T47D (cell line): ENCODE data around the gene ATG2A.

Experiments
- DNase-seq, 2 experiments: peaks; one replicate each; pipeline versions ENCODE4 v3.0.0 to v3.0.0-alpha.2; 2011 to 2012; ENCODE audit warnings: low read depth in 1 of 2, low spot score in 1 of 2
- JUND ChIP-seq: IDR thresholded peaks from 2 replicates; pipeline ENCODE4 v1.6.1; 2012; ENCODE audit warnings: low read depth
- in situ Hi-C: cut with HindIII; loops from 2 replicates; pipeline ENCODE4 v1.10.0; 2016; ENCODE audit warnings: low sequenced_read_pairs, low pct_unique_long_range_greater_than_20kb

Gene ATG2A

DNA sequence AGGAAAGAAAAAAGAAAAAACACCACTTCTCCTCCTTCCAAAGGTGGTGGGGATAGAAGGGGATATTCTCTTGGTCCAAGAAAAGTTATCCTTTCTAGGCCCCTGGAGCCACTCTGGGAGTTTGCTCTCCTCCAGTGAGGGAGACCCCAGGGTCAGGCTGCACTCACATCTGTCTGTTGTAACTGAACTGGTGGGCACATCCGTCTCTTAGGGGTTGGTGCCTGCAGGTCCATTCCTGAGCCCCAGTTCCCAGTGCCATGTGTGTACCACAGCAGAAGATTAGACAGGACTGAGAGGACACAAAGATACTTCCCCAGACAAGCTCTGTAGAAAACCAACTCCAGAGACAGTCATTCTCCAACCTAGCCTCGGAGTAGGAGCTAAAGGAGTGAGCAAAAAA is 3.1 kb upstream of the ATG2A start:
- no peak for DNase-seq
- in situ Hi-C loops: no loop called here
- no peak for TF ChIP-seq JUND

DNA sequence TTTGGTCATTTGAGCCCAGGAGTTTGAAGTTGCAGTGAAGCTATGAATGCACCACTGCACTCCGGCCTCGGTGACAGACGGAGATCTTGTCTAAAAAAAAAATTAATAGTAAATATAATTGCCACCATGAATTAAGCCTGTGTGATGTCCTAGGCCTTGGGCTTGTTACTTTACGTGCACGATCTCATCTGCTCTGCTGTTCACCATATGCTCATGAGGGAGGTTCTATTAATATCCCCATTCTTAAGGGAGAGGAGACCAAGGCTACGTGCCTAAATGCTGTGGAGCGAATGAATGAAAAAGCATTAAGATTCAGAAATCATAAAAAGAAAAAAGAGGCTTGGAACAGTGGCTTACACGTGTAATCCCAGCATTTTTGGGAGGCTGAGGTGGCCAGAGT is 2.6 kb upstream of the ATG2A start:
- no peak for TF ChIP-seq JUND
- DNase-seq: no peak
- in situ Hi-C loops: no loop called here

DNA sequence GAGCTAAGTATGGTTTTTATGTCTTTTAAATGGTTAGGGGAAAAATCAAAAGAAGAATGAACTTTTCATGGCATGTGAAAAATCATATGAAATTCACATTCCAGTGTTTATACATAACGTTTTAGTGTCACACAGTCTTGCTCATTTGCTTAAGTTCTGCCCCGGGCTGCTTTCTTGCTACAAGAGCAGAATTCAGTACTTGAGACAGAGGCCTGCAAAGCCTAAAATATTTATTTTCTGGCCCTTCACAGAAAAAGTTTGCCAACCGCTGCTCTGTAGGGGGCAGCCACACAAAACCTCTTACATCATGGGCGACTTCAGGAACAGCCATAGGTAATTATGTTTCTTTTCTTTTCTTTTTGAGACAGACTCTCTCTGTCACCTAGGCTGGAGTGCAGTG is 1.0 kb upstream of the ATG2A start:
- in situ Hi-C loops: no loop called here
- TF ChIP-seq JUND: no peak
- DNase-seq: peak in 1 of 2 experiments; percentile 34

DNA sequence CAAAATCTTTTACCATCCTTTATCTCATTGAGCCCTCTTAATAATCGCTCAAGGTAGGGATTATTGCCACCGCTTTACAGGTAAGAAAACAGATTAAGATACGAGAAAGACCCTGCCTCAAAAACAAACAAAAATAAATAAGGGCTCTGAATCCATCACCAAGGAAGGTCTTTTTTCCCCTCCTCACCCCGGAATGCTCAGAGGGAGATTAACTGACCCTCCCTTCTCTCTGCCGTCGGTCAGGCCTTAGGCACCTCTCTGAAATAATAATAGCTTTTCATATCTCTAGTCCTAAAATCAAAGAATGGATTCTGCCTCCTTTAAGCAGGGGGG is 620 bp upstream of the ATG2A start:
- in situ Hi-C loops: no loop called here
- TF ChIP-seq JUND: no peak
- DNase-seq: no peak

DNA sequence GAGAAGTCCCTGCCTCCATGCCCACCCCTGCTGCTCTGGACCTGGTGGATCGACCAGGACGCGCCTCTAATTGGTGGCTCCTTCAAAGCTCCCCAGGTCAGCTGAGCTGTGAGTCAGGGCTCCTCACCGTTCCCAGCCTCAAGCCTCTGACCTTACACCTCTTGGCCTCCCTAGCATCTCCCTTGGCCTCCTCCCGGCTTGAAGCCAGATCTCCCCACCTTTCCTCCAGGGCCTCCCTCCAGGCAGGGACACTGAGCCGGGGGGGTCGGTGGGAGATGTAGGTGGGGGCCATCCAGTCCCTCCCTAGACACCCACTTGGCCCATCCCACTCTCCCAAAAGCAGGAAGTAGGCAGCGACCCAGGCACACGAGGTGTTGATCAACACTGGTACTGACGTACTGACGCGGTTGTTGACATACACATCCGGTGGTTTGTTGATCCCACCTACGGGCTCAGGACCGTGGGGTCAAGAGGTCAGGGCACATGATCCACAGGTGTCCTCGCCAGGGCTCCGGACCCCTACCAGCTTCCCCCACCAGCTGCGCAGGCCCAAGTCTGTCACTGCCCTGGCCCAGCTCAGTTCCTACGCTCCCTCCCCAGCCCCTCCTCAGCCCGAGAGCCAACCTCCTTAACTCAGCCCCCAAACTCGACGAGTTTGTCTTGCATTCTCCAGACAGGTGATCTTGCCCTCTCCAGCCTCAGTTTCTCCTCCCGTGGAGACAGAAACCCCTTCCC is 802 bp downstream of the ATG2A start:
- in situ Hi-C loops: no loop called here
- peak; percentile 42 to 52 for DNase-seq
- TF ChIP-seq JUND: no peak

DNA sequence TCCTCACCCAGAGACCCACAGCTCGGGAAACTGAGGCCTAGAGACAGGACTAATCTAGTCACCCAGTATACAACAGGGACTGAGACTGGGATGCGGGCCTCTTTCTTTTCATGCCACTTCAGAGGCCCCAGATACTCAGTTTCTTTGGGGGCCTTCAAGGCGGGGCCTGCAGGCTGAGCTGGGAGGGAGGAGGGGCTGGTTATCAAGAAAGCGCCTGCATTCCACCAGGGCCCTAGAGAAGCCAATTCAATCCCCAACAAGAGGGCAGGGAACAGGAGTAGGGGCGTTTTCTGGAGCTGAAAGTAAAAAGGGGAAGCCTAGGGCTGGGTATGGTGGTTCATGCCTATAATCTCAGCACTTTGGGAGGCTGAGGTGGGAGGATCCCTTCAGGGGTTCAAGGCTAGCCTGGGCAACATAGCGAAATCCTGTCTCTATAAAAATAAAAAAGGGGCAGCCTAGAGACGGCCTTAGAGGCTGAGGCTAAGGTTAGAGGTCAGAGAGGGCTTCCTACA is 1.6 kb downstream of the ATG2A start:
- DNase-seq: no peak
- TF ChIP-seq JUND: no peak
- in situ Hi-C loops: no loop called here

DNA sequence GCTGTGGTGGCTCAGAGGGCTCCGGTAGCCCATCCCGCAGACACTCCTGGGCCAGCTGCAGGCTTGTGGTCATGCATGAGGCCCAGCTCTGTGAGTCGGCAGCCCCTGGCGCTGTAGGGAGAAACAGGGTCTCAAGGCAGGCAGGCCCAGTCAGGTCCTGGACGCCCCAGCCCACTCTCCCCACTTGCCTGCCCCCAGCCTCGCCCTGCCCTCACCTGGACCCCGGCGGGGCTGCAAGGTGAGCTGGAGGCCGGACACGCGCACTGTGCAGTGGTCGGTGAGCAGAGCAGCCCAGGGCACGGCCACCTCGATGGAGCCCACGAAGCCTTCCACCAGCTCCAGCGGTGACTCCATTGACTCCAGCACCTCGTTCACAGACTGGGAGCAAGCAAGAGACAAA is 2.9 kb downstream of the ATG2A start:
- no peak for DNase-seq
- in situ Hi-C loops: no loop called here
- no peak for TF ChIP-seq JUND

DNA sequence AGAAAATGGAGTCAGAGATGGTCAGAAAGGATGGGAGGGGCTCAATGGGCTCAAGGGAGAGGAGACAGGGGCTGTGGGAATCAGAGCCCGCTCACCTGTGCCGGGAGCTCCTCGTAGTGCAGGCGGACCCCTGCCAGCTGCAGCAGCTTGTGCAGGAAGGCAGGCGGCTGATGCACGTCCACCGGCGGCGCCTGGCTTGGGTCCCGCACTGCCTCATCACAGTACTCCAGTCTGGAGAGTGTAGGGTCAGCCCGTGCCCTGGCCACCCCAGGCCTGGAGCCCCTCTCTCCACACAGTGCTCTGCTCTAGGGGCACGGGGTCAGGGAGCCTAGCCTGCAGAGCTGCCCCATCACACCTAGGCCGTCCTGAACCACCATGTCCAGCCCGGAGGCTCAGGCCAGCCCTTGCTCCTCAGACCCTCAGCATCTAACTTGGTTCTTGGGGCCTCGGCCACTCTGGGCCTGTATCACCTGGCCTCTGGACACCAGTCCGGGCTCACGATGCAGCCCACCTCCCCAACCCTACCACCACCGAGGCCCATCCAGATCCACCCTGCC is 3.8 kb downstream of the ATG2A start:
- in situ Hi-C loops: no loop called here
- no peak for TF ChIP-seq JUND
- DNase-seq: no peak

DNA sequence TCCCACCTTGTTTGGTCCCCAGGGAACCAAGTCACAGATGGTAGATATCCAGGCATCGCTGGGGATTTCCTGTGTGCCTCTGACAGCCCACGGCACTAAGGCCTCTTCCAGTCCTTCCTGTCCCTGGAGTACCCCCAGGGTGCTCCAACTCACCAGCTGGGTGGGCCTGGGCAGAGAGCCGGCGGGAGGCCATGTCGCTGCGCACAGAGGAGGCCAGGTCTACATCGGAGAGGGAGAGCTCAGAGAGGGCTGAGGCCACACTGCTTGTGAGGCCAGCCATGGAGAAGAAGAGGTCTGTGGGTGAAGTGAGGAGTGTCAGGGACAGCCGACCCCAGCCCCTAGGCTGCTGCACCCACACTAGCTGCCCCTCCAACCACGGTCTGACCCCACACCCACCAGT is 5.3 kb downstream of the ATG2A start:
- in situ Hi-C loops: no loop called here
- DNase-seq: no peak
- no peak for TF ChIP-seq JUND

DNA sequence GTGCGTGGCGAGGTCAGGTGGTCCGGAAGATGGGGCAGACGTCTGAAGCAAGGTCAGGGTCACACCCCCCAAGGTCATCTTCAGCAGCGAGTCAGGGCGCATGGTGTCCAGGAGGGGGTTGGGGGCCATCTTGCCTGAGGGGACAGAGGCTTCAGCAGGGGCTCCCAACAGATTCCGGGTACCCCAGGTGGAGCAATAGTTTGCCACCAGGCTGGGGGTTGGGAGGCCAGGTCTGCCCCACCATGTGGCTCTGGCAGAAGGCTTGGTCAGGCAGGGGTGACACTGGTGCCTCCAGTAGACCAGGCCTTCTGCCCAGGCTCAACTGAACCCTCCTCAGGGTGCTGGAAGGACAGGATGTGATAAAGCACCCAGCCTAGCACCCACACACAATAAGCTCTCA is 5.9 kb downstream of the ATG2A start:
- in situ Hi-C loops: no loop called here
- DNase-seq: no peak
- no peak for TF ChIP-seq JUND

DNA sequence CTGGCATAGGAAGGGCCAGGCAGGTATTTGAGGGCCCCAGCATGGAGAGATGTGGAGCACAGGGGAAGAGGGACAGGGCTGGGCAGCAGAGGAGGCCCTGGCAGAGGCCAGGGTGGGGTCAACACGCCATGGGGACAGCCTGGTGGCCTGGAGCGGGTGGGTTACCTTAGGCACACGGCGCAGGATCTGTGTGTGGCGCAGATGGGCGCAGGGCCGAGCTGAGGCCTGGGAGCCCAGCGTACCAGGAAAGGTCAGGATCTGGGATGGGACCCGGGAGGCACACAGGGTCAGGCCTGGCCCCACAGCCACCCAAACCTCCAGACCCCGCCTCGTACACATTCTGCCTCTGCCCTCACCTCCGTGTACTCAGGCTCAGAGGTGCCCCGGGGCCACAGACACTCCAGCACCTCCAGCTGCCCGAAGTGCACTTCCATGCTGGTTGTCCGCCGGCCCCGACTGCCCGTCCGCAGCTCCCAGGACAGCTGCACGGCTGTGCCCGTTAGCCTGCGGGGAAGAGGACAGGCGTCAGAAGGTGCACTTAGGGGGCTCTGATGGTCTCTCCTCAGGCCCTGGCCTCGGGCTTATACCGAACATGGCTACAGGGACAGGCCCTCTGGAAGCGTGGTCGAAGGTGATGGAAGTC is 6.4 kb downstream of the ATG2A start:
- in situ Hi-C loops: no loop called here
- TF ChIP-seq JUND: no peak
- no peak for DNase-seq

DNA sequence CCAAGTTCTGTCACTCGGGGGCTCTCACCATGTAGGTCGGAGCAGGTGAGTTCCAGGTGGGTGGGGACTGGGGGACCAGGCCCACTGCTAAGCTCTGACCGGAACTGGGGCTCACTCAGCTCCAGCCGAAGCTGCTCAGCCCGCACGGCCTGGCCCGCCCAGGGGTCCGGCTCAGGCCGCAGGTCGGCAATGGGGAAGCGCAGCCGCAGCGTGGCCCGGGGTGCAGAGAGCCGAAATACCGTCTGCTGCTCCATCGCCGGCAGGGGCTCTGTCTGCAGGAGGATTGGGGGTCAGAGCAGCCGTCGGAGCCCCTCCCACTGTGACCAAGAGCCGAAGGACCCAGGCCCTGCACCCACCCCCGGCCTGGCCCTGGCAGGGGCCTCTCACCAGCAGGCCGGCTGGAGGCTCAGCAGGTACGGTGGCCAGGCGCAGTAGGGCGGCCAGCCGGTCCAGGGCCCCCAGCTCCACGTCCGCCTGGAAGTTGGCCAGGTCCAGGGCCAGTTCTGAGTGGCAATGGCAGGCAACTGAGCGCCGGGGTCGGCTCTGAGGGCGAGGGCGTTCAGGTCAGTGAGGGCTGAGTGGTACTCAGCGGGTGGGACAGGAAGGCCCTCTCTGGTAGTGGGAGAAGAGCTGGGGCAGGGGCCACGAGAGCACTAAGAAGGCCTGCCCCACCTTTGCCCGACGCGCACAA is 7.2 kb downstream of the ATG2A start:
- no peak for TF ChIP-seq JUND
- no peak for DNase-seq
- in situ Hi-C loops: no loop called here

DNA sequence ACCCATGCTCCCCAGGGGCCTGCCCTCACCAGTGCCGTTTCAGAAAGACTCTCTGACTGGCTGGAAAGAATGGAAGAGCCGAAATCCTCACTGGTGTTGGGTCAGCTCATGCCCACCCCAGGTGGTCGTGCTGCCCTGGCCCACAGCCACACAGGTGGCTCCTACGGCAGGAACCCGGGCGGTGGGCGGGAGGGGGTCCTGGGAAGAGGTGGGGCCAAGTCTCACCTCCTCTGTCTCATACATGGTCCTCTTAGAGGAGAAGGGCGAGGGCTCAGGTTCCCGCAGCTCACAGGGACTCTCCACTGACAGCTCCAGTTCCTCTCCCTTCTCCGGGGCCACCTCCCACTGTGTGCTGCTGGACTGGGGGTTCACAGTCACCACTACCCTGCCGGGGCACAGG is 8.2 kb downstream of the ATG2A start:
- in situ Hi-C loops: no loop called here
- TF ChIP-seq JUND: no peak
- DNase-seq: no peak

DNA sequence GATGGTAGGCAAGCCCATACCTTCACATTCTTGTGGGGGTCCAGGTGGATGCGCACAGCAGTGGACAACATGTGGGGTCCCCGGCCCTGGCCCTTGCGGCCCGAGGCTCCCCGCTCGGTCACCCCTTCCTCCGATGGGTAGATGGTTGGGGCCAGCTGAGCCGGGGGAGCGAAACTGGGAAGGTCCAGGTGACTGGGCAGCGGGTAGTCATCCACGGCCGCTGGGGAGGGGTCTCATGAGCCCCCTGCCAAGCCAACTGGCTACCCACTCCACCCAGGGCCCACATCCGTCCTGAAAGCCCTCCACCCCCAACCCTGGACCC is 10.7 kb downstream of the ATG2A start:
- TF ChIP-seq JUND: no peak
- DNase-seq: no peak
- in situ Hi-C loops: no loop called here
